Ascending aorta (tissue), 2 donors: ENCODE results near the gene MAN1B1. TPM values are rescaled to one million over a fixed set of nuclear protein-coding genes. Genes with fewer than 3 reads are reported as not detected.
A peak's percentile ranks its signal among the peaks of the same experiment; 100 is the strongest.

Experiments
- DNase-seq, 2 donors: peaks; one replicate each; pipeline ENCODE4 v3.0.0-alpha.2; 2019; ENCODE audit warnings: low spot score in 2 of 2
- H3K27ac ChIP-seq, 2 donors: fragments of 200-600 bp; sonication (generic); one replicate each; pipeline ENCODE4 v1.5.1; 2016 to 2017; ENCODE audit warnings: mild to moderate bottlenecking in 1 of 2
- H3K27me3 ChIP-seq: fragments of 200-600 bp; sonication (generic); one replicate; pipeline ENCODE4 v1.5.1; 2017
- H3K36me3 ChIP-seq, 2 donors: fragments of 200-600 bp; sonication (generic); one replicate each; pipeline ENCODE4 v1.5.1; 2016
- H3K4me1 ChIP-seq, 2 donors: fragments of 200-600 bp; sonication (generic); one replicate each; pipeline ENCODE4 v1.5.1; 2016 to 2017; ENCODE audit warnings: mild to moderate bottlenecking in 1 of 2
- H3K4me3 ChIP-seq, 2 donors: fragments of 200-600 bp; sonication (generic); one replicate each; pipeline ENCODE4 v1.5.1; 2016 to 2017; ENCODE audit warnings: mild to moderate bottlenecking in 1 of 2
- H3K9me3 ChIP-seq, 2 donors: fragments of 200-600 bp; sonication (generic); one replicate each; pipeline ENCODE4 v1.5.1; 2016
- intact Hi-C: fragments of 100-400 bp; cut with DNase I; formaldehyde crosslinking; loops from one replicate; pipeline ENCODE4 v1.15.1; 2023
- total RNA-seq: library from RNA; depleted of rRNA; stranded (reverse); fragments of >200 nt; gene quantifications from one replicate; pipeline ENCODE4 v1.1.0, GENCODE V29; 2016
- TF ChIP-seq, protein P1 (sequence below), 3 experiments: fragments of 200-600 bp in 2 of 3; fragments of 450-650 bp in 1 of 3; sonication (generic) in 2 of 3; IDR thresholded peaks; one replicate each; pipeline ENCODE4 v1.5.1; 2016 to 2019; ENCODE audit warnings: antibody characterized with exemption in 3 of 3, mild to moderate bottlenecking in 1 of 3, moderate library complexity in 1 of 3

The MAN1B1 gene
- total RNA-seq, 1 donor from 2014 or later = 85.3 TPM

DNA sequence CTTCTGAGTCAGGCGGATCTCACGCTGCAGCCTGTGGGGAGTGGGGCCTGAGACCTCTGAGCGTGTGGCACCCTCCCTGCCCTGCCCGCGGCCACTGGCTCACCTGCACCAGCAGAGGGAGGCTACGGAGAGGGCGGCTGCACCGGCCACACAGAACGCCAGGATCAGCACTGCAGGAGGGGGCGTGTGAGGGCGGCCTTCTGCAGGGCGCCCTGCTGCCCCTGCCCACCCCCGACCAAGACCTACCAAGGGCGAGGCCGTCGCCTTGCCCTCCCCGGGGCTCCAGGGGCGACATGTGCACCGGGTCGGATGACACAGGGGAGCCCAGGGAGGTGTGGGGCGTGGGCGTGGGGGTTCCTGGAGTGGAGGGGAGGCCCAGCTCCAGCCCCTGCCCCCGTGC lies 46.2 kb upstream of the MAN1B1 start:
- Histone ChIP-seq H3K9me3 (no peaks in the 10 kb centered on the region), H3K27ac (no peak overlapping the region), H3K27me3 (no peaks in the 10 kb centered on the region), H3K4me3 (no peak overlapping the region), H3K4me1 (peaks cover 5 to 12% of the 10 kb centered on the region in 2 donors), H3K36me3 (peaks cover 18 to 27% of the 10 kb centered on the region in 2 donors)
- no peak for DNase-seq
- intact Hi-C loops = no loop called here
- TF ChIP-seq, protein P1, sequence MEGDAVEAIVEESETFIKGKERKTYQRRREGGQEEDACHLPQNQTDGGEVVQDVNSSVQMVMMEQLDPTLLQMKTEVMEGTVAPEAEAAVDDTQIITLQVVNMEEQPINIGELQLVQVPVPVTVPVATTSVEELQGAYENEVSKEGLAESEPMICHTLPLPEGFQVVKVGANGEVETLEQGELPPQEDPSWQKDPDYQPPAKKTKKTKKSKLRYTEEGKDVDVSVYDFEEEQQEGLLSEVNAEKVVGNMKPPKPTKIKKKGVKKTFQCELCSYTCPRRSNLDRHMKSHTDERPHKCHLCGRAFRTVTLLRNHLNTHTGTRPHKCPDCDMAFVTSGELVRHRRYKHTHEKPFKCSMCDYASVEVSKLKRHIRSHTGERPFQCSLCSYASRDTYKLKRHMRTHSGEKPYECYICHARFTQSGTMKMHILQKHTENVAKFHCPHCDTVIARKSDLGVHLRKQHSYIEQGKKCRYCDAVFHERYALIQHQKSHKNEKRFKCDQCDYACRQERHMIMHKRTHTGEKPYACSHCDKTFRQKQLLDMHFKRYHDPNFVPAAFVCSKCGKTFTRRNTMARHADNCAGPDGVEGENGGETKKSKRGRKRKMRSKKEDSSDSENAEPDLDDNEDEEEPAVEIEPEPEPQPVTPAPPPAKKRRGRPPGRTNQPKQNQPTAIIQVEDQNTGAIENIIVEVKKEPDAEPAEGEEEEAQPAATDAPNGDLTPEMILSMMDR (IDR thresholded peaks at IDR 0.05) = no peak

DNA sequence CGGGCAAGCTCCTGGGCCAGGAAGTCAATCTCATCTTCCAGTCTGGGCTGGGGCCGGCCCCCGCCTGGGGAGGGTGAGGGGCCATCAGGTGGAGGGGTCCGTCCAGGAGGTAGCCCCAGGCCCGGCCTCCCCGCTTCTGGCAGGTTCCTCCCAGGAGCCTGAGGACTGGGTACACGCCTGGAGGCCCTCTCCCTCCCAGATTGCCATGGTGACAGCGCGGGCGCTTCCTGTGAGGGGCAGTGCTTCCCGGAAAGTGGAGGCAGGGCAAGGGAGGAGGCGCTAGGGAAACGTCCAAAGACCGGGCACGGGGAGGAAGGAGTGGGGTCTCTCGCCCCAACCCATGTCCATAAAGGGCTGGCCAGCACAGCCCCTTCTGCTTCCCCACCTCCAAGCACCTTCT lies 45.7 kb upstream of the MAN1B1 start:
- H3K27me3 ChIP-seq = no peaks in the 10 kb centered on the region
- H3K27ac ChIP-seq = peak overlapping the region in 1 of 2 donors; percentile 17
- TF ChIP-seq, protein P1 (IDR thresholded peaks at IDR 0.05) = no peak
- peaks cover 18 to 27% of the 10 kb centered on the region in 2 donors for H3K36me3 ChIP-seq
- intact Hi-C loops = no loop called here
- no peak for DNase-seq
- H3K4me1 ChIP-seq = peaks cover 5 to 15% of the 10 kb centered on the region in 2 donors
- H3K9me3 ChIP-seq = no peaks in the 10 kb centered on the region
- H3K4me3 ChIP-seq = no peak overlapping the region

DNA sequence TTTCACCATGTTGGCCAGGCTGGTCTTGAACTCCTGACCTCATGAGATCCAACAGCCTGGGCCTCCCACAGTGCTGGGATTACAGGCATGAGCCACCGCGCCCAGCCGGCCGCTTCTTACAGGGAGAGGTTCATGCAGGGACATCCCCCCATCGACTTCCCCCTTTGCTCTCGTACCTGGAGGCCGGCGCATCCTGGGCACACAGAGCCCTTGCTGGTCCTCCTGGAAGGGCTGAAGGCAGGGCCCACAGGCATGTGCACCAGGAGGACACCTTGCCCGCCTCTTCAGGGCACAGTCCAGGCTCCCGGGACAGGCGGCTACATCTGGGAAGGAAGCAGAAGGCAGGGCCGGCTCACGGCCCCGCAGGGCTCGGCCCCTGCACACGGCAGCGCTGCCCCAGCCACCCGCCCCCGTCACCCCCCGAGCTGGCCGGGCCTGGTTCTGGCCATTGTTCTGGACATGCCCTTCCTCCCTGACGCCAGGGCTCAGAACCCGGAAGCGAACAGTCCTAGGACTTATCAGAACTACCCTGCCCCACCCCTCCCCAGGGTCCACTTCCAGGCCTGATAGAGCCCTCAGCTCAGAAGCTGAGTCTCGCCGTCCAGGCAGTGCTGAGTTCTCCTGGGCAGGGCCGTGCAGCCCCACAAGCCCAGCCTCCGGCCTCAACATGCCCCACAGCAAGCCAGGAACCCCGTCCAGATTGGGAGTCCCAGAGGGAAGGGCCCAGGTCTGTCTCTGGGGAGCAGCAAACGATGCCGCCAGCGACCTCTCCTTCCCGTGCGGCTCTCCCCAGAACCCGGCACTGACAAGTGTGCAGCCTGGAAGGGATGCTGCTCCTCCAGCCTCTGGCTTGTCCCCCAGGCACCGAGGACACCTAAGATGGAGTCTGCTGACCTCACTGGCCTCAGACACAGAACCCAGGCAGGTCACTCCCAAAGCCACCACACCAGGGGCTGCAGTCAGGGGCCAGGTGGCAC lies 43.7 kb upstream of the MAN1B1 start:
- TF ChIP-seq, protein P1 (IDR thresholded peaks at IDR 0.05) = no peak
- H3K9me3 ChIP-seq = no peaks in the 10 kb centered on the region
- H3K36me3 ChIP-seq = peaks cover 18 to 27% of the 10 kb centered on the region in 2 donors
- H3K4me3 ChIP-seq = no peak overlapping the region
- H3K27ac ChIP-seq = peak overlapping the region in 1 of 2 donors; percentile 53
- H3K4me1 ChIP-seq = peaks cover 5 to 20% of the 10 kb centered on the region in 2 donors
- intact Hi-C loops = no loop called here
- no peak for DNase-seq
- H3K27me3 ChIP-seq = peaks cover 5% of the 10 kb centered on the region

DNA sequence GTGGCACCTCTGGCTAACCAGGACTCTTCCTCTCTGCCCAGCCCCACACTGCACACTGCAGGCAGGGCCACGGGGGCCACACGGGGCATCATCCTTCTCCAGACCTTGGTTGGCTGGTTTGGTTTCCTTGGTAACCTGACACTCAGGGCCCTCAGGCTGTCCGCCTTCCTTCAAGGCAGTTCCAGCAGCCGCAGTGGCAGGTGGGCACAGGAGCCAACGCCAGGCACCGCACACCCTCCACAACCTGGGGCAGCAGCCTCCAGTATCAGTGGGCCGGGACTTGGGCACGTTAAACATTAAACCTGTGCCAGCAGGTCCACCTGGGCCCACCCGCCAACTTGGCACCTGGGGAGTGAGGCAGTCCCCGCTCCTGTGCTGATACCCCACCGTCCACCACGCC lies 42.7 kb upstream of the MAN1B1 start:
- Histone ChIP-seq H3K27ac (peak overlapping the region in 1 of 2 donors; percentile 53), H3K36me3 (peaks cover 17 to 22% of the 10 kb centered on the region in 2 donors), H3K27me3 (peaks cover 11% of the 10 kb centered on the region), H3K4me3 (peak overlapping the region in 1 of 2 donors; percentile 72), H3K4me1 (peaks cover 5 to 20% of the 10 kb centered on the region in 2 donors), H3K9me3 (no peaks in the 10 kb centered on the region)
- intact Hi-C loops = no loop called here
- no peak for DNase-seq
- TF ChIP-seq, protein P1 (IDR thresholded peaks at IDR 0.05) = no peak

DNA sequence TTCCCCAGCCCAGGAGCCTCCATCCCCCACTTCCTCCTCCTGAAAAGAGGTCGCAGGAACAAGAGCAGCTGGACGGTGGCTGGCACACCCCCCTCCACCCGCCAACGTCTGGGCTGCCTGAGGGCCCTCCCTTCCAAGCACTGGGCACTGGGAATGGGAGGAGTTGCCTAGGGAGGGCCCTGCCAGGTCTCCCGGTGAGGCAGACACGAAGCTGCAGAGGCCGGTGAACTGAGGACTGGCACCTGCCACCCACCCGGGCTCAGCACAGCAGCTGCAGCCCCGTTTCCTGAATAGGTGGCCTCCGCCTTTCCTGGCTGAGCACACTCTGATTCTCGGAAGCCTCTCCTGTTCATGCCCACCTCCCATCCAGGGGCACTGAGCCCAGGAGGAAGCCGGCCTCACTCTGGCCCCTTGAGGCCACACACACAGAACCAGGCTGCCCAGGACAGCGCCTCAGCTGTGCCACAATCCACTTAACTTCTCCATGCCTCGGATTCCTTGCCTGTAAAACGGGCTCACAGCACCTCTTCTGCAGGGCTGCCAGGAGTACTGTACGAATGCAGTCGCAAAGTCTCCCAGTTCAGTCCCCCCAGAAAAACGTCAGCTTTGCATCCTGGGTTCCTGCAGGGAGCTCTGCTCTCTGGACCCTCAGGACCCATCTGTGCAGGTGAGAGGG lies 42.1 kb upstream of the MAN1B1 start:
- DNase-seq = no peak
- peaks cover 5 to 20% of the 10 kb centered on the region in 2 donors for H3K4me1 ChIP-seq
- H3K9me3 ChIP-seq = no peaks in the 10 kb centered on the region
- H3K36me3 ChIP-seq = peaks cover 11 to 16% of the 10 kb centered on the region in 2 donors
- H3K27me3 ChIP-seq = peaks cover 17% of the 10 kb centered on the region
- intact Hi-C loops = no loop called here
- peak overlapping the region; percentile 72 to 81 for H3K4me3 ChIP-seq
- TF ChIP-seq, protein P1 (IDR thresholded peaks at IDR 0.05) = no peak
- H3K27ac ChIP-seq = no peak overlapping the region
